Osteocyte (in vitro differentiated cells): Measurements from ENCODE around the gene RETREG3. TPM values are rescaled to one million over a fixed set of nuclear protein-coding genes. Genes with fewer than 3 reads are reported as not detected.
A peak's percentile ranks its signal among the peaks of the same experiment; 100 is the strongest.

Experiments used
- DNase-seq: peaks from one replicate; pipeline ENCODE4 v3.0.0; 2021; ENCODE audit warnings: mixed read lengths; ENCODE audit not compliant: unreplicated experiment; ENCODE audit errors: extremely low spot score
- H3K27ac Mint-ChIP-seq: one replicate; pipeline ENCODE4 v1.8.0; 2021; ENCODE audit warnings: mild to moderate bottlenecking, mixed read lengths; ENCODE audit not compliant: unreplicated experiment
- H3K27me3 Mint-ChIP-seq: one replicate; pipeline ENCODE4 v1.8.0; 2021; ENCODE audit warnings: mixed read lengths; ENCODE audit not compliant: unreplicated experiment
- H3K36me3 Mint-ChIP-seq: one replicate; pipeline ENCODE4 v1.8.0; 2021; ENCODE audit warnings: mixed read lengths; ENCODE audit not compliant: unreplicated experiment
- H3K4me1 Mint-ChIP-seq: one replicate; pipeline ENCODE4 v1.8.0; 2021; ENCODE audit warnings: mixed read lengths; ENCODE audit not compliant: unreplicated experiment
- H3K4me3 Mint-ChIP-seq: one replicate; pipeline ENCODE4 v1.8.0; 2021; ENCODE audit warnings: mild to moderate bottlenecking, moderate library complexity, mixed read lengths; ENCODE audit not compliant: unreplicated experiment
- H3K9me3 Mint-ChIP-seq: one replicate; pipeline ENCODE4 v1.8.0; 2021; ENCODE audit warnings: mixed read lengths; ENCODE audit not compliant: unreplicated experiment
- CTCF ChIP-seq: fragments of 200-600 bp; sonication (generic); IDR thresholded peaks from 2 replicates; pipeline ENCODE4 v1.5.0; 2021; ENCODE audit warnings: antibody characterized with exemption, mild to moderate bottlenecking, moderate library complexity
- total RNA-seq: library from RNA; stranded (reverse); gene quantifications from 2 replicates; pipeline ENCODE4 v1.2.1, GENCODE V29; 2021

RETREG3 gene
- total RNA-seq, 1 donor from 2014 or later: 80.1 TPM

- H3K27me3 Mint-ChIP-seq: no peaks in the 10 kb centered on the region
- no peak for DNase-seq
- no peaks in the 10 kb centered on the region for H3K9me3 Mint-ChIP-seq
- TF ChIP-seq CTCF: no peak
- H3K4me1 Mint-ChIP-seq: peaks cover 34% of the 10 kb centered on the region
- H3K36me3 Mint-ChIP-seq: peaks cover 7% of the 10 kb centered on the region
- H3K4me3 Mint-ChIP-seq: peak overlapping the region; percentile 99
- H3K27ac Mint-ChIP-seq: peak overlapping the region; percentile 95
Measured at GRCh38 chr17:42608305-42609181, 631 bp downstream of the RETREG3 start.

- Mint-ChIP-seq H3K4me1 (peaks cover 39% of the 10 kb centered on the region), H3K27ac (no peak overlapping the region), H3K36me3 (peaks cover 6% of the 10 kb centered on the region), H3K27me3 (no peaks in the 10 kb centered on the region), H3K9me3 (no peaks in the 10 kb centered on the region), H3K4me3 (peak overlapping the region; percentile 99)
- DNase-seq: no peak
- TF ChIP-seq CTCF: no peak
Measured at GRCh38 chr17:42607769-42608168, 1.4 kb downstream of the RETREG3 start.

- no peaks in the 10 kb centered on the region for H3K27me3 Mint-ChIP-seq
- DNase-seq: no peak
- H3K36me3 Mint-ChIP-seq: peaks cover 3% of the 10 kb centered on the region
- H3K9me3 Mint-ChIP-seq: no peaks in the 10 kb centered on the region
- no peak overlapping the region for H3K4me3 Mint-ChIP-seq
- H3K4me1 Mint-ChIP-seq: peaks cover 36% of the 10 kb centered on the region
- H3K27ac Mint-ChIP-seq: no peak overlapping the region
- no peak for TF ChIP-seq CTCF
Measured at GRCh38 chr17:42603318-42603717, 5.9 kb downstream of the RETREG3 start.

GRCh38 chr17:42598905-42599304 is 10.3 kb downstream of the RETREG3 start:
- Mint-ChIP-seq H3K9me3 (no peaks in the 10 kb centered on the region), H3K4me3 (no peak overlapping the region), H3K27me3 (no peaks in the 10 kb centered on the region), H3K27ac (no peak overlapping the region), H3K4me1 (peaks cover 9% of the 10 kb centered on the region), H3K36me3 (peaks cover 3% of the 10 kb centered on the region)
- no peak for DNase-seq
- TF ChIP-seq CTCF: no peak

- Mint-ChIP-seq H3K27me3 (no peaks in the 10 kb centered on the region), H3K9me3 (no peaks in the 10 kb centered on the region), H3K27ac (no peak overlapping the region), H3K36me3 (peaks cover 3% of the 10 kb centered on the region), H3K4me3 (no peak overlapping the region), H3K4me1 (peaks cover 3% of the 10 kb centered on the region)
- TF ChIP-seq CTCF: no peak
- no peak for DNase-seq
Measured at GRCh38 chr17:42596386-42596785, 12.8 kb downstream of the RETREG3 start.
